ENCODE data around the gene KCNH4.

KCNH4 gene

DNA sequence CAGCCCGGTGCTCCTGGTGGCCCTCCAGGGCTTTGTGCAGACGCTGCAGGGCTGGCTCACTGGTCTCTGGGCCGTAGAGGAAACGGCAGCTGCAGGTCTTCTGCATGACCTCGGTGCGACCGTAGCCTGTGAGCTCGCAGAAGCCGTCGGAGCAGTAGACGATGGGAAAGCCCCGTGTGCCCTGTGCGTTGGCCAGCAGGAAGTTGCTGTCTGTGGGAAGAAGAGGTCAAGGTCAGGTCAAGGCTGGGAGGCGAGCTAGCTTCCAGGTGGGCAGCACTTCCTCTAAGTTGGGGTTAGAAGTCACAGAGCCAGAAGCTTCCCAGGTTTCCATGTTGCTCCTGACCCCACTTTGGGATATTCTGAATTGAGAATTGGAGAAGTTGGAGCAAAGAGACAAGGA, 2.1 kb downstream of the KCNH4 start:
- FAIRE-seq (peak; percentile 76), DNase-seq (ENCODE audit: insufficient read length, low spot score) (peak; percentile 55)
- no peak for TF ChIP-seq POLR2A (IDR thresholded peaks at IDR 0.05; ENCODE audit: low read depth, low read length)
- no peak for TF ChIP-seq POU2F2 (IDR thresholded peaks at IDR 0.05; ENCODE audit: low read depth, low read length)
- peak; percentile 43; the same call in 1 of the 2 replicates for TF ChIP-seq SPI1 (IDR thresholded peaks at IDR 0.05; ENCODE audit: low read depth, low read length)
- no peak for TF ChIP-seq PAX5 (IDR thresholded peaks at IDR 0.05; ENCODE audit: insufficient read depth, low read length, severe bottlenecking)
- TF ChIP-seq TAF1 (IDR thresholded peaks at IDR 0.05; ENCODE audit: low read depth, low read length): no peak
- no peak for TF ChIP-seq POLR2AphosphoS5 (IDR thresholded peaks at IDR 0.05; ENCODE audit: low read depth, low read length)

DNA sequence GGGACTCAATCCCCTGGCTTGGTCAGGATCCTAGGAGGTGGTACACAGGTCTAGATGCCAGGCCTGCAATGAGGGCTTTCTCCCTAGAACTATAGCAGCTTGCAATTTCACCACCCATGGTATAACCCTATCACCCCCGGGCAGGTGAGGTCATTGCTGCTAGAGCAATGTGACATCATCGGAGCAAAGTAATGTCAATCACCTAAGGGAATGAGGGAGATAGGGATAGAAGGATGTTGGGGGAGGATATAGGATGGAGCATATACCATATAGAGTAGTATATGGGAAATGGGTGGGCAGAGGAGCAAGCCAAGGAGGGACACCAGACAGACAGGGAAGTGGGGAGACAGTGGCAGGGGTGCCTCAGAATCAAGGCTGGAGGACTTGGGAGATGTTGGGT, 3.3 kb downstream of the KCNH4 start:
- TF ChIP-seq SPI1 (IDR thresholded peaks at IDR 0.05; ENCODE audit: low read depth, low read length): no peak
- TF ChIP-seq PAX5 (IDR thresholded peaks at IDR 0.05; ENCODE audit: insufficient read depth, low read length, severe bottlenecking): no peak
- no peak for TF ChIP-seq POLR2A (IDR thresholded peaks at IDR 0.05; ENCODE audit: low read depth, low read length)
- no peak for DNase-seq (ENCODE audit: insufficient read length, low spot score)
- FAIRE-seq: no peak

DNA sequence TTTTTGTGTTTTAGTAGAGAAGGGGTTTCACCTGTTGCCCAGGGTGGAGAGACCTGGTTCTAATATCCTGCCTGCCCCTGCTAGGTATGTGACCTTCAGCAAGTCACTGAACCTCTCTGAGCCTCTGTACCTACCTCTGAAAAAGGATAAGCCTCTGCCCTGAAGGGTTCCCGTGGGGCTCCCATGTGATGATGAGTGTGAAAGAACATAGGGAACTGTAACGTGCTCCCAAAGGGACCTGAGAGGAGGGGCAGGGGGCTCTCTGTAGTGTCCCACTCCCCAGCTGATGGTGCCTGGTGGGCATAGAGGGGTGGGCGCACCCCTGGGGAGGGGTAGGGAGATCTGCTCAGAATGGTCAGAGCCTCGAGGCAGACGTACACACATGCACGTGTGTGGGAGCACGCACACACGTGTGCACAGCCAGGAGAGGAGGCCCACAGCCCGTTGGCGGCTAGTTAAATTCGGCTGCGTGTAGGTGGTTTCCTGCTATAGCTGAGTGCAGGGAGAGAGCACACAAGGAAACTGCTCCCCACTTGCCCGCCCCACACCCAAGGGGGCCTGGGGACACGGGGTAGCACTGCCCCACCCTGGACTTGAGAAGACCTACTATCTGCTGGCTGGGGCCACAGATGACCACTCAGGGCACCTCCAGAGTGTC, 6.7 kb downstream of the KCNH4 start:
- TF ChIP-seq POLR2AphosphoS5 (IDR thresholded peaks at IDR 0.05; ENCODE audit: low read depth, low read length) (no peak), SPI1 (IDR thresholded peaks at IDR 0.05; ENCODE audit: low read depth, low read length) (no peak), PAX5 (IDR thresholded peaks at IDR 0.05; ENCODE audit: insufficient read depth, low read length, severe bottlenecking) (no peak), TAF1 (IDR thresholded peaks at IDR 0.05; ENCODE audit: low read depth, low read length) (no peak), POU2F2 (IDR thresholded peaks at IDR 0.05; ENCODE audit: low read depth, low read length) (no peak), POLR2A (IDR thresholded peaks at IDR 0.05; ENCODE audit: low read depth, low read length) (no peak)
- no peak for FAIRE-seq
- DNase-seq (ENCODE audit: insufficient read length, low spot score): no peak

DNA sequence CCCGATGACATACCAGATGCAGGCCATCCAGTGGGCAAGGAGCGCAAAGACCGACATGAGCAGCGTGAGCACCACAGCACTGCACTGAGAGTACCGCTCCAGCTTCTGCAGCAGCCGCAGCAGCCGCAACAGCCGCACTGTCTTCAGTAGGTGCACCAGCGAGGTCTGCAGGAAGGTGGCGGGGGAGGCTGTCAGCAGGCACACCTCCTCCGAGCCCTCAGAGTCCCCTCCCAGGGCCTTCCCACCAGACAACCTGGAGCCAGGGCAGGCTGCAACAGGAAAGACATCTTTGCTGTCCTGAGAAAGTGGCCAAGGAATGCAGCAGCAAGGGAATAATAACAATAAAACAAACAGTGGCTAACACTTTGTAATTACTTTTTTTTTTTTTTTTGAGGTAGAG, 9.1 kb downstream of the KCNH4 start:
- DNase-seq (ENCODE audit: insufficient read length, low spot score) (no peak), FAIRE-seq (no peak)

DNA sequence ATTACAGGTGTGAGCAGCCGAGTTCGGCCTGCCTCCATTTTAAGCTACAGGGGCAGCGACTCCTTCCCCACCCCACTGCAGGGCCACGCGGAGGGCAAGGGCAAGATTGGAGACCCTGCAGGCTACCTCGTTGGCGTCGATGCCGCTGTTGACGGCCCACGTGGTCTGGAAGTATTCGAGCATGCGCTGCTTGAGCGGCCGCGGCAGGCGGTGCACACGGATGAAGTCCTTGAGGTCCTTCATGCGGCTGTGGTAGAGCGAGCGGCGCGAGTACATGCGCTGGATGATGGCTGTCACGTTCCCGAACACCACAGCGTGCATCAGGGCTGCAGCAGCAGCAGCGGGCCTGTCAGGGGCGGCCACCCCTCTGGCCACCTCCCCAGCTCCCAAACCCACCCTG, 11.6 kb downstream of the KCNH4 start:
- no peak for FAIRE-seq
- TF ChIP-seq TAF1 (IDR thresholded peaks at IDR 0.05; ENCODE audit: low read depth, low read length): no peak
- TF ChIP-seq PAX5 (IDR thresholded peaks at IDR 0.05; ENCODE audit: insufficient read depth, low read length, severe bottlenecking): no peak
- no peak for TF ChIP-seq POLR2A (IDR thresholded peaks at IDR 0.05; ENCODE audit: low read depth, low read length)
- no peak for TF ChIP-seq SPI1 (IDR thresholded peaks at IDR 0.05; ENCODE audit: low read depth, low read length)
- no peak for TF ChIP-seq POLR2AphosphoS5 (IDR thresholded peaks at IDR 0.05; ENCODE audit: low read depth, low read length)
- TF ChIP-seq POU2F2 (IDR thresholded peaks at IDR 0.05; ENCODE audit: low read depth, low read length): no peak
- no peak for DNase-seq (ENCODE audit: insufficient read length, low spot score)

More for the DNA sequence above, 9.1 kb downstream of the KCNH4 start:
- TF ChIP-seq SPI1 (IDR thresholded peaks at IDR 0.05; ENCODE audit: low read depth, low read length) (no peak), POU2F2 (IDR thresholded peaks at IDR 0.05; ENCODE audit: low read depth, low read length) (no peak), TAF1 (IDR thresholded peaks at IDR 0.05; ENCODE audit: low read depth, low read length) (no peak), PAX5 (IDR thresholded peaks at IDR 0.05; ENCODE audit: insufficient read depth, low read length, severe bottlenecking) (no peak), POLR2AphosphoS5 (IDR thresholded peaks at IDR 0.05; ENCODE audit: low read depth, low read length) (no peak), POLR2A (IDR thresholded peaks at IDR 0.05; ENCODE audit: low read depth, low read length) (no peak)

DNA sequence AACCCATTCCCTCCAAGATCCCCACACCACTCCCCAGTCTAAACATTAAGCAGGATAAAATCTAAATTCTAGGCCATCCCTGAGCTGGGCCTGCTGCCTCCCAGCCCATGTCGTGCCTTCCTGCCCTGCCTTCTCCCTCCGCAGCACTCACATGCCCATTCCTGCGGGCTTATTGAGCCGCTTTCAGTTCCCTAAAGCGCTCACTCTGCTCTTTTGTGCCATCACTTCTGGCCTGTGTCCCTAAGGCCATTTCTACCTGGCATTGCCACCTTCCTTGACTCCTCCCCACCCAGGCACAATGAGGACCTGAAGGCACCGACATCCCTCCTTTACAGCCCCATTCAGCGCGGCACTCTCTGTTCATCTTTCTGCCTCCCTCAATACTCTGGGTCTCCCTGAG, 13.1 kb downstream of the KCNH4 start:
- TF ChIP-seq POU2F2 (IDR thresholded peaks at IDR 0.05; ENCODE audit: low read depth, low read length): no peak
- no peak for FAIRE-seq
- no peak for DNase-seq (ENCODE audit: insufficient read length, low spot score)

DNA sequence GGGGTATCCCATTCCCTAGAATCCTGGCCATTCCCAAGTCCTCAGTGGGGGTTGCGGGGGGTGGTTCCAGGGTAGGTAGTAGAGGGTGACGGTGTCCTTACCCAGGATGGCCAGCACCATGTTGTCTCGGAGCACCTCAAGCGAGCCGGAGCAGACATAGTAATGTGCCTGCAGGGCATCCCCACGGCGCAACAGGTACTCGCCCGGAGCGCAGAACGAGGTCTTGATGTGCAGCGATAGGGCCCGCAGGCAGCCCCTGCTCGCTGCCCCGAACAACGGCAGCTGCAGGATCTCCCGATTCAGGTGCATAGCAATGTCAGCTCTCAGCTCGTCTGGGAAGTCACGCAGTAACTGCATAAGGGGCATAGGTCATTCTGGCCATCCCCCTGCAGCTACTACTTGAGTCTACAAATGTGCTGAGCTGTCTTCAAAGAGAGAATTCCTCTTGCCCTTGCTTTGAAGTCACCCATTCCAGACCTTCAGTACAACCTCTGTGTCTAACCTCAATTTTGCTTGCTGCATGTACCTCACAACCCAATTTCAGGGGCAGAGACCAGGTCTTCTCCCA, 14.7 kb downstream of the KCNH4 start:
- DNase-seq (ENCODE audit: insufficient read length, low spot score): no peak
- no peak for FAIRE-seq
- TF ChIP-seq POLR2AphosphoS5 (IDR thresholded peaks at IDR 0.05; ENCODE audit: low read depth, low read length) (no peak), POU2F2 (IDR thresholded peaks at IDR 0.05; ENCODE audit: low read depth, low read length) (no peak), POLR2A (IDR thresholded peaks at IDR 0.05; ENCODE audit: low read depth, low read length) (no peak), TAF1 (IDR thresholded peaks at IDR 0.05; ENCODE audit: low read depth, low read length) (no peak), SPI1 (IDR thresholded peaks at IDR 0.05; ENCODE audit: low read depth, low read length) (no peak), PAX5 (IDR thresholded peaks at IDR 0.05; ENCODE audit: insufficient read depth, low read length, severe bottlenecking) (no peak)

DNA sequence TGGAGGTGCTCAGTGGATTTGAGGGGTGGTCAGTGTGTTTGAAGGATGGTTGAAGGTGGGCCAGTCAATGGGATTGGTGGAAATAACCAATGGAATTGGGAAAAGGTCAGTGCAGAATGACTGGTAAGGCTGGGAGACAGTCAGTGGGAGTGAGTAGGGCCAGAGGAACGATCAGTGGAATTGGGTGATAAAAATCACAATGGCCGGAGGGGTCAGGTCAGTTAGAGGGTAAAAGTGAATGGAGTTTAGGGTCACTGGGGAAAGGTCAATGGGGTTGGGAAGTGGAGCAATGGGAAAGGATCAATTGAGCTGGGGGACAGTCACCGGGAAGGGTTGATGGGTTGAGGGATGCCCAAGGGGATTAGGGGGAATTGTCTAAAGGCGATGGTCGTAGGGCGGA, 15.2 kb downstream of the KCNH4 start:
- DNase-seq (ENCODE audit: insufficient read length, low spot score): no peak
- TF ChIP-seq POU2F2 (IDR thresholded peaks at IDR 0.05; ENCODE audit: low read depth, low read length) (no peak), SPI1 (IDR thresholded peaks at IDR 0.05; ENCODE audit: low read depth, low read length) (no peak), PAX5 (IDR thresholded peaks at IDR 0.05; ENCODE audit: insufficient read depth, low read length, severe bottlenecking) (no peak), POLR2AphosphoS5 (IDR thresholded peaks at IDR 0.05; ENCODE audit: low read depth, low read length) (no peak), POLR2A (IDR thresholded peaks at IDR 0.05; ENCODE audit: low read depth, low read length) (no peak), TAF1 (IDR thresholded peaks at IDR 0.05; ENCODE audit: low read depth, low read length) (no peak)
- FAIRE-seq: no peak

DNA sequence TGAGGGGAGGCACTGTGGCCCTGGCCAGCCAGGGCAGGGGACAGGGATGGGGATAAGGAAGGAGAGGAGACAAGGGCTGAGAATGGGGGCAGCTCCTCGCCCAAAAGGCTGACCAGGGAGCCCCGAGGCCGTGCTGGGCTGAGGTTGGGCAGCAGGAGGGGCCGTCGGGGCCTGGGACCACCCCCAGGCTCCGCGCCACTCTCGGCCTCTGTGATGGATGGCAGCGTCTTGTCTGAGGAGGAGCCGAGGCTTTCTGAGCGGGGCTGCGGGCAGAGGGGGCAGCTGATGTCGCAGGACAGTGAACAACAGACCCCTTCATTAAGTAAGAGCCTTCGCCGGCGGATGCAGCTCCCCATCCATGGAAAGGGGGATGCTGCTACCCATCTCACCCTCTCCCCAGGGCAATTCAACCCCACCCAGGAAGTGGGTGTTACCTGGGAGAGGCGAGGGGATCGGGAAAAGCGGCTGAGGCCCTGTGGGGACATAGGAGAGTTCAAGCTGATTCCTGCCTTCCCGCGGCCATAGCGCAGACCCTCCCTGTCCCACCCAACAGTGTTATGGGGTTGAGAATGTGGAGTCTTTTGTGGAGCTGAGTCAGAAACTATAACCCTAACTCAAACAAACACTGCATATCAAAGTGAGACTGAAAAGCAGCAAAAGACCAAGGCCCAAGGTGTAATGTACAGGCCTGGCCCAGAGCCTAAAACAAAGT, 17.1 kb downstream of the KCNH4 start:
- no peak for TF ChIP-seq TAF1 (IDR thresholded peaks at IDR 0.05; ENCODE audit: low read depth, low read length)
- TF ChIP-seq SPI1 (IDR thresholded peaks at IDR 0.05; ENCODE audit: low read depth, low read length): no peak
- TF ChIP-seq POLR2AphosphoS5 (IDR thresholded peaks at IDR 0.05; ENCODE audit: low read depth, low read length): no peak
- TF ChIP-seq POU2F2 (IDR thresholded peaks at IDR 0.05; ENCODE audit: low read depth, low read length): no peak
- no peak for TF ChIP-seq POLR2A (IDR thresholded peaks at IDR 0.05; ENCODE audit: low read depth, low read length)
- TF ChIP-seq PAX5 (IDR thresholded peaks at IDR 0.05; ENCODE audit: insufficient read depth, low read length, severe bottlenecking): no peak
- no peak for DNase-seq (ENCODE audit: insufficient read length, low spot score)
- FAIRE-seq: no peak

All from GM12891 (cell line).